ENCODE measurements around the gene SDHA.
A peak's percentile ranks its signal among the peaks of the same experiment; 100 is the strongest.
"Not testable (repeated sequence)": the region's sequence is repeated elsewhere in the genome, so short reads cannot be mapped to it uniquely, and the experiment has no call there.

The SDHA gene

GRCh38 chr5:279051-279665, 61.0 kb downstream of the SDHA start:
- DNase-seq (ENCODE audit: low read depth); H3K4me3 ChIP-seq (ENCODE audit: low read depth, low read length): not testable (repeated sequence)

- no peak overlapping the region for H3K4me3 ChIP-seq (ENCODE audit: low read depth, low read length)
- DNase-seq (ENCODE audit: low read depth), result no peak
Measured at GRCh38 chr5:285991-286557, 68.0 kb downstream of the SDHA start.

- not testable (repeated sequence) for DNase-seq (ENCODE audit: low read depth); H3K4me3 ChIP-seq (ENCODE audit: low read depth, low read length)
Measured at GRCh38 chr5:290200-290599, 72.1 kb downstream of the SDHA start.

GRCh38 chr5:291345-291744, 73.2 kb downstream of the SDHA start:
- H3K4me3 ChIP-seq (ENCODE audit: low read depth, low read length); DNase-seq (ENCODE audit: low read depth): not testable (repeated sequence)

GRCh38 chr5:294788-295187, 76.7 kb downstream of the SDHA start:
- not testable (repeated sequence) for DNase-seq (ENCODE audit: low read depth); H3K4me3 ChIP-seq (ENCODE audit: low read depth, low read length)

GRCh38 chr5:296207-296606, 78.1 kb downstream of the SDHA start:
- DNase-seq (ENCODE audit: low read depth); H3K4me3 ChIP-seq (ENCODE audit: low read depth, low read length): not testable (repeated sequence)

GRCh38 chr5:296954-297353, 78.8 kb downstream of the SDHA start:
- H3K4me3 ChIP-seq (ENCODE audit: low read depth, low read length), result not testable (repeated sequence)
- DNase-seq (ENCODE audit: low read depth), result peak; percentile 51

- not testable (repeated sequence) for H3K4me3 ChIP-seq (ENCODE audit: low read depth, low read length); DNase-seq (ENCODE audit: low read depth)
Measured at GRCh38 chr5:297448-297847, 79.3 kb downstream of the SDHA start.

- DNase-seq (ENCODE audit: low read depth); H3K4me3 ChIP-seq (ENCODE audit: low read depth, low read length): not testable (repeated sequence)
Measured at GRCh38 chr5:297991-298736, 80.0 kb downstream of the SDHA start.

GRCh38 chr5:298737-299125, 80.6 kb downstream of the SDHA start:
- DNase-seq (ENCODE audit: low read depth), result no peak
- no peak overlapping the region for H3K4me3 ChIP-seq (ENCODE audit: low read depth, low read length)

GRCh38 chr5:299921-300320, 81.8 kb downstream of the SDHA start:
- H3K4me3 ChIP-seq (ENCODE audit: low read depth, low read length); DNase-seq (ENCODE audit: low read depth): not testable (repeated sequence)

- DNase-seq (ENCODE audit: low read depth); H3K4me3 ChIP-seq (ENCODE audit: low read depth, low read length): not testable (repeated sequence)
Measured at GRCh38 chr5:300691-301435, 82.7 kb downstream of the SDHA start.

GRCh38 chr5:302416-302815, 84.3 kb downstream of the SDHA start:
- DNase-seq (ENCODE audit: low read depth); H3K4me3 ChIP-seq (ENCODE audit: low read depth, low read length): not testable (repeated sequence)

- no peak for DNase-seq (ENCODE audit: low read depth)
- H3K4me3 ChIP-seq (ENCODE audit: low read depth, low read length), result no peak overlapping the region
Measured at GRCh38 chr5:302966-303365, 84.8 kb downstream of the SDHA start.

GRCh38 chr5:303741-304140, 85.6 kb downstream of the SDHA start:
- not testable (repeated sequence) for DNase-seq (ENCODE audit: low read depth); H3K4me3 ChIP-seq (ENCODE audit: low read depth, low read length)

- H3K4me3 ChIP-seq (ENCODE audit: low read depth, low read length), result no peak overlapping the region
- no peak for DNase-seq (ENCODE audit: low read depth)
Measured at GRCh38 chr5:305050-305449, 86.9 kb downstream of the SDHA start.

GRCh38 chr5:305459-305858, 87.3 kb downstream of the SDHA start:
- no peak overlapping the region for H3K4me3 ChIP-seq (ENCODE audit: low read depth, low read length)
- DNase-seq (ENCODE audit: low read depth), result no peak

- H3K4me3 ChIP-seq (ENCODE audit: low read depth, low read length), result no peak overlapping the region
- no peak for DNase-seq (ENCODE audit: low read depth)
Measured at GRCh38 chr5:306011-306805, 88.1 kb downstream of the SDHA start.

Data from skeletal muscle cell (primary cell).